Measurements from ENCODE around the gene C19orf85.

GRCh38 chr19:55459551-55459949 lies 5.0 kb downstream of the C19orf85 start:
- TF ChIP-seq CTCF (conservative IDR thresholded peaks at IDR 0.05; ENCODE audit: low read depth, low read length) = no peak
- no peak for TF ChIP-seq EZH2 (IDR thresholded peaks at IDR 0.05; ENCODE audit: low read length, unreplicated experiment)
- TF ChIP-seq EZH2phosphoT487 (IDR thresholded peaks at IDR 0.05; ENCODE audit: borderline replicate concordance, low read length) = no peak

All from PC-3 (cell line).